GM23338 (cell line): ENCODE measurements around the gene CYSLTR2. TPM values are rescaled to one million over a fixed set of nuclear protein-coding genes. Genes with fewer than 3 reads are reported as not detected.

Experiments used
- ATAC-seq: fragments of 200-7000 bp; cut with Tn5 transposase; 3 replicates; pipeline ENCODE4 v1.9.1; 2020
- DNase-seq: peaks from one replicate; pipeline ENCODE4 v3.0.0-alpha.2; 2015; ENCODE audit warnings: low spot score
- H2AFZ ChIP-seq: fragments of 200-600 bp; sonication (generic); 2 replicates; pipeline ENCODE4 v1.8.0; 2016; ENCODE audit warnings: antibody characterized with exemption, mild to moderate bottlenecking, moderate library complexity
- H3F3A ChIP-seq: fragments of 200-600 bp; sonication (generic); replicated peaks from 2 replicates; pipeline ENCODE4 v1.8.0; 2017; ENCODE audit warnings: antibody characterized with exemption, mixed run types, low read depth
- H3K27ac ChIP-seq: fragments of 200-600 bp; sonication (generic); 2 replicates; pipeline ENCODE4 v1.6.1; 2016; ENCODE audit warnings: low read depth
- H3K27me3 ChIP-seq: fragments of 200-600 bp; sonication (generic); 2 replicates; pipeline ENCODE4 v1.8.0; 2016; ENCODE audit warnings: mild to moderate bottlenecking, mixed run types, moderate library complexity; ENCODE audit not compliant: insufficient read depth
- H3K36me3 ChIP-seq: fragments of 200-600 bp; sonication (generic); 2 replicates; pipeline ENCODE4 v1.8.0; 2016; ENCODE audit warnings: mild to moderate bottlenecking; ENCODE audit not compliant: insufficient read depth
- H3K4me1 ChIP-seq: fragments of 200-600 bp; sonication (generic); 2 replicates; pipeline ENCODE4 v1.8.0; 2016; ENCODE audit warnings: mild to moderate bottlenecking, moderate library complexity; ENCODE audit not compliant: insufficient read depth
- H3K4me2 ChIP-seq: fragments of 200-600 bp; sonication (generic); 2 replicates; pipeline ENCODE4 v1.7.1; 2017; ENCODE audit warnings: mixed run types
- H3K4me3 ChIP-seq: fragments of 200-600 bp; sonication (generic); 2 replicates; pipeline ENCODE4 v1.6.1; 2016; ENCODE audit warnings: mixed run types
- H3K79me2 ChIP-seq: fragments of 200-600 bp; sonication (generic); replicated peaks from 2 replicates; pipeline ENCODE4 v1.8.0; 2017; ENCODE audit warnings: mild to moderate bottlenecking; ENCODE audit not compliant: insufficient read depth
- H3K9me2 ChIP-seq: fragments of 200-600 bp; sonication (generic); 2 replicates; pipeline ENCODE4 v1.8.0; 2017; ENCODE audit not compliant: insufficient read depth
- H4K20me1 ChIP-seq: fragments of 200-600 bp; sonication (generic); replicated peaks from 2 replicates; pipeline ENCODE4 v1.8.0; 2017; ENCODE audit warnings: mild to moderate bottlenecking; ENCODE audit not compliant: insufficient read depth
- H3K27ac Mint-ChIP-seq: 2 replicates; pipeline ENCODE4 v1.8.0; 2020; ENCODE audit warnings: inconsistent platforms, mild to moderate bottlenecking, moderate library complexity, mixed read lengths
- H3K27me3 Mint-ChIP-seq: 3 replicates; pipeline ENCODE4 v1.8.0; 2022; ENCODE audit warnings: low read depth, mild to moderate bottlenecking, moderate library complexity, mixed read lengths, inconsistent platforms; ENCODE audit not compliant: insufficient read depth, poor library complexity
- H3K36me3 Mint-ChIP-seq: 3 replicates; pipeline ENCODE4 v1.8.0; 2021; ENCODE audit warnings: low read depth, mild to moderate bottlenecking, inconsistent platforms, moderate library complexity, mixed read lengths
- H3K4me1 Mint-ChIP-seq: 3 replicates; pipeline ENCODE4 v1.8.0; 2020; ENCODE audit warnings: mild to moderate bottlenecking, inconsistent platforms, mixed read lengths
- H3K4me3 Mint-ChIP-seq: 3 replicates; pipeline ENCODE4 v1.8.0; 2021; ENCODE audit warnings: moderate library complexity, mild to moderate bottlenecking, inconsistent platforms, mixed read lengths
- H3K9me3 Mint-ChIP-seq: 3 replicates; pipeline ENCODE4 v1.8.0; 2020; ENCODE audit warnings: moderate library complexity, mild to moderate bottlenecking, inconsistent platforms, mixed read lengths
- POLR2AphosphoS5 ChIP-seq: IDR thresholded peaks from 2 replicates; pipeline ENCODE4 v1.6.1; 2016; ENCODE audit warnings: antibody characterized with exemption, low read depth
- STAT1 ChIP-seq: IDR thresholded peaks from one replicate; pipeline ENCODE4 v1.6.1; 2016; ENCODE audit warnings: antibody characterized with exemption; ENCODE audit not compliant: unreplicated experiment
- ZNF114 ChIP-seq: fragments of 250-450 bp; sonication (Bioruptor Pico); IDR thresholded peaks from 2 replicates; pipeline ENCODE4 v1.5.0; 2020; ENCODE audit warnings: mild to moderate bottlenecking, moderate library complexity
- ZNF331 ChIP-seq: fragments of 250-450 bp; sonication (Bioruptor Pico); IDR thresholded peaks from 2 replicates; pipeline ENCODE4 v1.5.0; 2020; ENCODE audit warnings: low read depth, mild to moderate bottlenecking, moderate library complexity
- polyA plus RNA-seq: library from polyadenylated mRNA; unstranded; fragments of >200 nt; fragmentation: Nextera tagmentation; extraction: Ambion mirVana; gene quantifications from 2 replicates; pipeline ENCODE4 v1.2.1, GENCODE V29; 2016
- total RNA-seq: library from RNA; depleted of rRNA; stranded (reverse); fragments of >200 nt; shearing (Covaris generic); gene quantifications from 2 replicates; pipeline ENCODE4 v1.2.3, GENCODE V29; 2014
- TF ChIP-seq, protein P1 (sequence below): fragments of 250-450 bp; sonication (Bioruptor Pico); IDR thresholded peaks from 2 replicates; pipeline ENCODE4 v1.5.0; 2020; ENCODE audit warnings: mild to moderate bottlenecking, moderate library complexity
- TF ChIP-seq, protein P2 (sequence below), 2 experiments: fragments of 200-600 bp in 1 of 2; sonication (generic) in 1 of 2; conservative IDR thresholded peaks; 2 replicates each; pipeline versions ENCODE4 v1.5.1 to v1.6.1; 2016 to 2017; ENCODE audit warnings: antibody characterized with exemption in 2 of 2, low read depth in 2 of 2, mild to moderate bottlenecking in 2 of 2, moderate library complexity in 1 of 2

Gene CYSLTR2
- total and polyA plus RNA-seq, 2 experiments from 2014 or later: not detected

DNA sequence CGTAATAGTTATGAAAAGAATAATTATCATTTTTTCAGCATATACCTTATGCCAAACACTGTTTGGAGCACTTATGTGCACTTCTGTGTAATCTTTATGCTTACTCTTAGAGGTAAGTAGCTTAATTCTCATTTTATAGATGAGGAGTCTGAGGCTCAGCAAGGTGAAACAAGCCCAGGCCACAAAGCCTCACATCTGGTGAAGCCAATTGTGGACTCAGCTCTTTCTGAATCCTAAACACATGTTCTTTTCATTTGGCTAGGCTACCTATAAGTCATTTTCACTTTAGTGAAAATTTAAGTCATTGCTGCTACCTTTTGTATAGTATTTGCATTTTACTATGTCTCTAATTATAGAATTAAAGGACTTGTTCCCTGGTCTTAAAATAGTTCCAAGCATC, 84.0 kb downstream of the CYSLTR2 start (continued):
- TF ChIP-seq, protein P1, sequence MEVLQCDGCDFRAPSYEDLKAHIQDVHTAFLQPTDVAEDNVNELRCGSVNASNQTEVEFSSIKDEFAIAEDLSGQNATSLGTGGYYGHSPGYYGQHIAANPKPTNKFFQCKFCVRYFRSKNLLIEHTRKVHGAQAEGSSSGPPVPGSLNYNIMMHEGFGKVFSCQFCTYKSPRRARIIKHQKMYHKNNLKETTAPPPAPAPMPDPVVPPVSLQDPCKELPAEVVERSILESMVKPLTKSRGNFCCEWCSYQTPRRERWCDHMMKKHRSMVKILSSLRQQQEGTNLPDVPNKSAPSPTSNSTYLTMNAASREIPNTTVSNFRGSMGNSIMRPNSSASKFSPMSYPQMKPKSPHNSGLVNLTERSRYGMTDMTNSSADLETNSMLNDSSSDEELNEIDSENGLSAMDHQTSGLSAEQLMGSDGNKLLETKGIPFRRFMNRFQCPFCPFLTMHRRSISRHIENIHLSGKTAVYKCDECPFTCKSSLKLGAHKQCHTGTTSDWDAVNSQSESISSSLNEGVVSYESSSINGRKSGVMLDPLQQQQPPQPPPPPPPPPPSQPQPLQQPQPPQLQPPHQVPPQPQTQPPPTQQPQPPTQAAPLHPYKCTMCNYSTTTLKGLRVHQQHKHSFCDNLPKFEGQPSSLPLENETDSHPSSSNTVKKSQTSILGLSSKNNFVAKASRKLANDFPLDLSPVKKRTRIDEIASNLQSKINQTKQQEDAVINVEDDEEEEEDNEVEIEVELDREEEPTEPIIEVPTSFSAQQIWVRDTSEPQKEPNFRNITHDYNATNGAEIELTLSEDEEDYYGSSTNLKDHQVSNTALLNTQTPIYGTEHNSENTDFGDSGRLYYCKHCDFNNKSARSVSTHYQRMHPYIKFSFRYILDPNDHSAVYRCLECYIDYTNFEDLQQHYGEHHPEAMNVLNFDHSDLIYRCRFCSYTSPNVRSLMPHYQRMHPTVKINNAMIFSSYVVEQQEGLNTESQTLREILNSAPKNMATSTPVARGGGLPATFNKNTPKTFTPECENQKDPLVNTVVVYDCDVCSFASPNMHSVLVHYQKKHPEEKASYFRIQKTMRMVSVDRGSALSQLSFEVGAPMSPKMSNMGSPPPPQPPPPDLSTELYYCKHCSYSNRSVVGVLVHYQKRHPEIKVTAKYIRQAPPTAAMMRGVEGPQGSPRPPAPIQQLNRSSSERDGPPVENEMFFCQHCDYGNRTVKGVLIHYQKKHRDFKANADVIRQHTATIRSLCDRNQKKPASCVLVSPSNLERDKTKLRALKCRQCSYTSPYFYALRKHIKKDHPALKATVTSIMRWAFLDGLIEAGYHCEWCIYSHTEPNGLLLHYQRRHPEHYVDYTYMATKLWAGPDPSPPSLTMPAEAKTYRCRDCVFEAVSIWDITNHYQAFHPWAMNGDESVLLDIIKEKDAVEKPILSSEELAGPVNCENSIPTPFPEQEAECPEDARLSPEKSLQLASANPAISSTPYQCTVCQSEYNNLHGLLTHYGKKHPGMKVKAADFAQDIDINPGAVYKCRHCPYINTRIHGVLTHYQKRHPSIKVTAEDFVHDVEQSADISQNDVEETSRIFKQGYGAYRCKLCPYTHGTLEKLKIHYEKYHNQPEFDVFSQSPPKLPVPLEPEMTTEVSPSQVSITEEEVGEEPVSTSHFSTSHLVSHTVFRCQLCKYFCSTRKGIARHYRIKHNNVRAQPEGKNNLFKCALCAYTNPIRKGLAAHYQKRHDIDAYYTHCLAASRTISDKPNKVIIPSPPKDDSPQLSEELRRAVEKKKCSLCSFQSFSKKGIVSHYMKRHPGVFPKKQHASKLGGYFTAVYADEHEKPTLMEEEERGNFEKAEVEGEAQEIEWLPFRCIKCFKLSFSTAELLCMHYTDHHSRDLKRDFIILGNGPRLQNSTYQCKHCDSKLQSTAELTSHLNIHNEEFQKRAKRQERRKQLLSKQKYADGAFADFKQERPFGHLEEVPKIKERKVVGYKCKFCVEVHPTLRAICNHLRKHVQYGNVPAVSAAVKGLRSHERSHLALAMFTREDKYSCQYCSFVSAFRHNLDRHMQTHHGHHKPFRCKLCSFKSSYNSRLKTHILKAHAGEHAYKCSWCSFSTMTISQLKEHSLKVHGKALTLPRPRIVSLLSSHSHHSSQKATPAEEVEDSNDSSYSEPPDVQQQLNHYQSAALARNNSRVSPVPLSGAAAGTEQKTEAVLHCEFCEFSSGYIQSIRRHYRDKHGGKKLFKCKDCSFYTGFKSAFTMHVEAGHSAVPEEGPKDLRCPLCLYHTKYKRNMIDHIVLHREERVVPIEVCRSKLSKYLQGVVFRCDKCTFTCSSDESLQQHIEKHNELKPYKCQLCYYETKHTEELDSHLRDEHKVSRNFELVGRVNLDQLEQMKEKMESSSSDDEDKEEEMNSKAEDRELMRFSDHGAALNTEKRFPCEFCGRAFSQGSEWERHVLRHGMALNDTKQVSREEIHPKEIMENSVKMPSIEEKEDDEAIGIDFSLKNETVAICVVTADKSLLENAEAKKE (CRISPR knock-in tag): no peak

DNA sequence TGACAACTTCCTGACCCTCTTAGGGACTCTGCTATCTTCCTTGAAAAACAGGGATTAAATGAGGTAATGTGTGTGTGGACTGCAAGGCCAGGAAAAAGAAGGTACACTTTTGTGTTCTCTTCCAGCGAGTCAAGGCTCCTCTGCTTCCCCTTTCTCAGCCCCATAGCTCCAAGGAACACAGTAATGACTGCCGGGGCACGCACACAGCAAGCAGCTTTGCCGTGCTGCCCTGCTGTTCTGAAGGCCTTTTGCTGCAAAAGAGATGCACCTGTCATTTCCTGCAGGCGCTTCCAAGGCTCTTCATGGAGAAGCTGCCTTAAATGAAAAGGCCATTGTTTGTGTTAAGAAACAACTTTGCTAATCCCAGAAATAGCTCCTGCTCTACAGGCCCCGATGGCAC, 84.6 kb downstream of the CYSLTR2 start:
- Histone ChIP-seq H4K20me1 (no peaks in the 10 kb centered on the region), H3K4me1 (peaks cover 3% of the 10 kb centered on the region; the same call in 1 of the 2 replicates), H3K27ac (no peak overlapping the region), H3K79me2 (no peaks in the 10 kb centered on the region), H3K4me3 (no peak overlapping the region), H2AFZ (peak overlapping the region; percentile 47; the same call in 1 of the 2 replicates), H3K9me2 (no peaks in the 10 kb centered on the region), H3K36me3 (no peaks in the 10 kb centered on the region), H3K4me2 (no peak overlapping the region), H3K27me3 (no peaks in the 10 kb centered on the region), H3F3A (no peaks in the 10 kb centered on the region)
- ATAC-seq (peak; percentile 25; the same call in 1 of the 3 replicates), DNase-seq (no peak)
- no peaks in the 10 kb centered on the region for H3K36me3 Mint-ChIP-seq
- H3K4me1 Mint-ChIP-seq: peaks cover 17% of the 10 kb centered on the region
- H3K27me3 Mint-ChIP-seq: no peaks in the 10 kb centered on the region
- no peak overlapping the region for H3K27ac Mint-ChIP-seq
- H3K9me3 Mint-ChIP-seq: no peaks in the 10 kb centered on the region; the same call in 2 of the 3 replicates
- H3K4me3 Mint-ChIP-seq: no peak overlapping the region
- no peak for TF ChIP-seq POLR2AphosphoS5
- TF ChIP-seq, protein P2, sequence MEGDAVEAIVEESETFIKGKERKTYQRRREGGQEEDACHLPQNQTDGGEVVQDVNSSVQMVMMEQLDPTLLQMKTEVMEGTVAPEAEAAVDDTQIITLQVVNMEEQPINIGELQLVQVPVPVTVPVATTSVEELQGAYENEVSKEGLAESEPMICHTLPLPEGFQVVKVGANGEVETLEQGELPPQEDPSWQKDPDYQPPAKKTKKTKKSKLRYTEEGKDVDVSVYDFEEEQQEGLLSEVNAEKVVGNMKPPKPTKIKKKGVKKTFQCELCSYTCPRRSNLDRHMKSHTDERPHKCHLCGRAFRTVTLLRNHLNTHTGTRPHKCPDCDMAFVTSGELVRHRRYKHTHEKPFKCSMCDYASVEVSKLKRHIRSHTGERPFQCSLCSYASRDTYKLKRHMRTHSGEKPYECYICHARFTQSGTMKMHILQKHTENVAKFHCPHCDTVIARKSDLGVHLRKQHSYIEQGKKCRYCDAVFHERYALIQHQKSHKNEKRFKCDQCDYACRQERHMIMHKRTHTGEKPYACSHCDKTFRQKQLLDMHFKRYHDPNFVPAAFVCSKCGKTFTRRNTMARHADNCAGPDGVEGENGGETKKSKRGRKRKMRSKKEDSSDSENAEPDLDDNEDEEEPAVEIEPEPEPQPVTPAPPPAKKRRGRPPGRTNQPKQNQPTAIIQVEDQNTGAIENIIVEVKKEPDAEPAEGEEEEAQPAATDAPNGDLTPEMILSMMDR (conservative IDR thresholded peaks at IDR 0.05; ENCODE audit: low read depth in 2 of 2): no peak
- TF ChIP-seq ZNF114 (CRISPR knock-in tag): no peak
- no peak for TF ChIP-seq STAT1
- TF ChIP-seq ZNF331 (CRISPR knock-in tag): no peak
- TF ChIP-seq, protein P1 (CRISPR knock-in tag): no peak
